Epidermal melanocyte (primary cell): Measurements from ENCODE around the gene PANK4.

ENCODE experiments used
- DNase-seq: peaks from one replicate; pipeline ENCODE4 v3.0.0; 2011; ENCODE audit warnings: low spot score; ENCODE audit not compliant: insufficient read length

Gene PANK4

GRCh38 chr1:2498648-2499047 lies 27.7 kb downstream of the PANK4 start:
- DNase-seq: no peak

DNA sequence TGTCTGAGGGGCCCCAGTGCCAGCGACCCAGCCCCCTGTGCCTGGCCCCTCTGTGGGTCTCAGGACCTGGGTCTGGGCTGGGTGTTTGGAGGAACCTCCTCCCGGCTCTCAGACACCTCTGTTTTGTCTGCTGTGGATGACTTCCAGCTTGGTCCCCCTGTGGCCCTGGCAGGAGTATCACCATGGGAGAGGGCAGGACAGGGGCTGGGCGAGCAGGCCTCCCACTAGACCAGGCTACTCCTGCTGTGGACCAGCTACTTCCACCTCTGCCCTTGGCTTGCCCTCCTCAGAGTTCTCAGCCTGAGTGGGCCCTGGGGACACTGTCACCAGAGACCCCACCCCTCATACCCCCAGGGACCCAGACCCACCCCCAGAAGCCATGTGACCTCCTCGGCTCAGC lies 28.5 kb downstream of the PANK4 start:
- no peak for DNase-seq

DNA sequence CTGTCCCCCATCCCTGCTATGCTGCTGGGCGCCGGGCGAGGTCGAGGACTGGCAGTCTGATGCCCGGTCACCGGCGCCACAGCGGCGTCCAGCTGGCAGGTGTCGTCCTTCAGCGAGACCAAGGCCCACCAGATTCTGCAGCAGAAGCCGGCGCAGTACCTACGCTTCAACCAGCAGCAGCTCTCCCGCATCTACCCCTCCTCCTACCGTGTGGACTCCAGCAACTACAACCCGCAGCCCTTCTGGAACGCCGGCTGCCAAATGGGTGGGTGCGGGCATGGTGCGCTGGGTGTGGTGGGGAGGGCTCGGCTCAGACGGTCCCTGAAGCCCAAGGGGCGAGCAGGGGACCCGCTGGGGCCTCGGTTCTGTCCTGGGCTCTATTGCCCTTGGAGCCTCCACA lies 29.6 kb downstream of the PANK4 start:
- no peak for DNase-seq

GRCh38 chr1:2496087-2496622 lies 30.2 kb downstream of the PANK4 start:
- DNase-seq: no peak

DNA sequence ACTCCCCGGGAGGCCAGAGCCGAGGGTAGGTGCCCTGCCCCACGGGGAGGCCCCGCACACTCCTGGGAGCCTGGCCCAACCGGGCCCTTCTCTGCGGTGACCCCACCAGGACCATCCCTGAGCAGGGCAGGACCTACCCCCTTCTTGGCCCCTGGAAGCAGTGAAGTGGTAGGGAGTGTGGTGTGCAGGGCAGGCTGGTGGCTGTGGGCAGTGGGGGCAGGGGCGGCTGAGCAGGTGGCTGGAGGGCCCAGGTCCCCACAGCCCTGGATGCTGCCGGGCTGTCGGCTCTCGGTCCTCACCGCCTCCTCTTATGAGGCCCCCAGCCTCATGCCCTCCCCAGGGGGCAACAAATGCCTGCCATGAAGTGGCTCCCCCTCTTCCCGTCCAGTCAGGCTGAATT lies 30.9 kb downstream of the PANK4 start:
- no peak for DNase-seq

- DNase-seq: no peak
Measured at GRCh38 chr1:2495026-2495425, 31.4 kb downstream of the PANK4 start.

DNA sequence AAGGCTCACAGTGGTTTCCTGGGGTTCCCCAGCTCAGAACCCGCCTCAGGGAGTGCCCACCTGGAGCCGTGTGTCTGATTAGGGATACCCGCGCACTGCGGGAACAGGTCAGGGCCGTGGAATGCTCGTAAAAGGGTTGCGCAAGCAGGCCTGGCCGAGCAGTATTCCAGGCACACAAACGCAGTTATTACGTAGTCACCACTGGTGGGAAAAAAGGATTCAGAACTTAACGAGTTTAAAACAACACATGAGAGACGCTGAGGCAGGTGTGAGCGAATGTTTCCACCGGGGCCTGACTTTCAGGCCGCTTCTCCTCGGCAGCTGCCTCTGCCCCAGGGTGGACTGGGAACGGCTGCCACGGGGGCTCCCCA lies 32.1 kb downstream of the PANK4 start:
- DNase-seq: no peak

DNA sequence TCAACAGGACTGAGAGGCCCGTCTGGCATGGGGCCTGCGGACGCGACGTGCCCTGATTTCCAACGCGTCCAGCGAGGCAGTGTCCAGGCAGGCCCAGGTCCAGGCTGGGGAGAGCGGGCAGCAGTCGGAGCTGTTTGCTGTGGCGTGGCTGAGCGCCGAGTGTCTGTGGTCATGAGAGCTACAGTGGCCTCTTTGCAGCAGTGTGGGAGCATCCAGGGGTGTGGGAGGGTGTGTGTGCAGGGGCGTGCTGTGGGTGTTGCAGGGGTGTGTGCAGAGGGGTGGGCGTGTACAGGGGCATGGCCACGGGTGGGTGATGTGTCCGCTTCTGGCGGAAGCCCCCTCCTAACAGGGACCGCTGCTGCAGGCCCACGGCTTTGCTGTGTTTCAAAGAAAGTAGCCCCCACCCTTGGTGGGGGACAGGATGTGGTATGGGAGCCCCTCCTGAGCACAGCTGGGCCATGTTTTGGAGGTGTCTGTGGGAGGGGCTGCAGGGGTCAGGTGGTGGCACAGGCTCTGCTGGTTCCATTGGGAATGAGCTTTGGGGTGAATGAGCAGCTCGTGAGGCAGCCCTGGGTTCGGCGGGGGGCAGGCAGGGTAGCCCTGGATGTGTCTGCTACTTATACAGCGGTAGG lies 32.6 kb downstream of the PANK4 start:
- DNase-seq: no peak

DNA sequence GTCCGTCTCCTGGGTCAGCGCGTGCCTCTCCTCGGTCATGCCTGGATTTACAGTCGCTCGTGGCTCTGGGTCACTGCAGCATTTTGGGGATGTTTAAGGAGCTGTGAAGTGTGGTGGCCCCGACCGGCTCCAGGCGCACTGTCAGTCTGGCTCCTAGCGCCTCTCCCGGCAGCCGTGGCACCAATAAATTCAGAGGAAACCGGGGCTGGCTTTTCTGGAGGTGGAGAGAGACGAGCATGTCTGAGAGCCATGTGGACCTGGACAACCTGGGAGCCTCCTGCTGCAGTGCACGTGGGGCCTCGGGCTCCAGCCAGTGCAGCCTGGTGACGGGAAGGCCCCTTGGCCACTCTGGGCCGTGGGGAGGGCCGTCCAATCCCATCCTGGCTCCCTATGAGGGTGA lies 33.2 kb downstream of the PANK4 start:
- DNase-seq: no peak

- DNase-seq: no peak
Measured at GRCh38 chr1:2492091-2492490, 34.3 kb downstream of the PANK4 start.

DNA sequence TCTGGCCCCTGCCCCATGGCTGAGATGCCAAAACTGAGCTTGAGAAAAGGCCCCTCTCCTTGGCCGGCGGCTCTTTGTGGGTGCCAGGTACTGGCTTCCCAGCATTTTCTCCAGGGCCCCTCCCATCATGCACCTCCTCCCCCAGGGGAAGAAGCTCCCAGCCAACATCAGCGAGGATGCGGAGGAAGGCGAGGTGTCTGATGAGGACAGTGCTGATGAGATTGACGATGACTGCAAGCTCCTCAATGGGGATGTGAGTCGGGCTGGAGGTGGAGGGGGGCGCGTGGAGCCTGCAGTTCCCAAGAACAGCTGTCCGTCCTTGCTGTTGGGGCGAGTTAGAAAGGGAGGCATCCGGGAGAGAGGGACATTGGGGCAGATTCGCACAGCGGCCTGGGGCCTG lies 36.8 kb downstream of the PANK4 start:
- DNase-seq: no peak

GRCh38 chr1:2488688-2489087 lies 37.7 kb downstream of the PANK4 start:
- DNase-seq: no peak

DNA sequence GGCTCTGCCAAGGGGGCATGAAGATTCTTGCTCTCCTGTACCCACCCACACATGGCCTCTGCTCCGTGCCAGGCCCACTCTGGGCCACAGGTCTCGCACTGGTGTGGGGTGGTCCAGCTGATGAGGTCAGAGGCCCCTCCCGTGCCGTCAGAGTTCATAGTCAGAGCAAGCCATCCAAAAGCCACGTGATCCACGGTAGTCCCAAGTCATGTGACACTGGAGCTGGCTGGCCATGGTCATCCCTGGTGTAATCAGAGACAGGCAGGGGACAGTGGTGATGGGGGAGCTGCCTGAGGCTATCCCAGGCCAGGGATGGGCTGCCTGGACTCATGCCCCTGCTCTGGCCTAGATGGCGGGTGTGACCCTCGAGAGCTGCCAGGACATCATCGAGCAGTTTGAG lies 39.8 kb downstream of the PANK4 start:
- no peak for DNase-seq

- DNase-seq: no peak
Measured at GRCh38 chr1:2486041-2486440, 40.4 kb downstream of the PANK4 start.

- DNase-seq: no peak
Measured at GRCh38 chr1:2483970-2484369, 42.4 kb downstream of the PANK4 start.

GRCh38 chr1:2483026-2483425 lies 43.4 kb downstream of the PANK4 start:
- DNase-seq: no peak

DNA sequence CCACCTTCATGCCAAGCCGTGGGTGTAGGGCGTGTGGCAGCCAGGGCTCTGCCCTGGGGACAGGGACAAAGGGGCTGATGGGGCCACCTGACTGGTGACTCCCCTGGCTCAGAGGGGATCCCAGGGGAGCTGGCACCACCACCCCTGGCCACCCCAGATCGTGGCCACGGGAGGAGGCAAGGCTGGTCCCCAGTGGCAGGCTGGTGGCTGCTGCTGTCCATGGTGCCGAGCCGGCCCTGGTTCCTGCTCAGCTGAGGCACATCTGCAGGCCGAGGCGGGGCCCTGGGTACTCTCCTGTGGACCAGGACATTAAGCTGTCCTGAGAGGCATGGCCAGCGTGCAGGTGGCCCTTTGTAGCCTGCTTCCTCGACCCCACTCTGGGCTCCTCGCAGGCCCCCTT lies 43.8 kb downstream of the PANK4 start:
- no peak for DNase-seq

GRCh38 chr1:2481885-2482284 lies 44.5 kb downstream of the PANK4 start:
- no peak for DNase-seq

DNA sequence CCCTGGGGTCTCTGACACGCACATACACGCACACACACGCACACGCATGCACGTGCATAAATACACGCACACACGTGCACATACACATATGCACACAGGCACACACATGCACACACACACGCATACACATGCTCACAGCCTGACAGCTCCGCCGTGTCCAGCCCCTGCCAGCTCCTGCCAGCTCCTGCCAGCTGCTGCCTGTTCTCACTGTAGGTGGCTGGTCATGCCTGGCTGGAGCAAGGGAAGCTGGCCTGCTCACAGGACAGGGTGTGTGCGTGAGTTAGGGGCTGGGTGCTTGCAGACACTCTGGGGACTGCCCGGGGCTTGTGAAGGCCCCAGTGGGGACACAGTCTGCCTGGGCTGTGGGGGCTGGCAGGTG lies 45.4 kb downstream of the PANK4 start:
- DNase-seq: no peak

- no peak for DNase-seq
Measured at GRCh38 chr1:2480236-2480985, 46.0 kb downstream of the PANK4 start.

DNA sequence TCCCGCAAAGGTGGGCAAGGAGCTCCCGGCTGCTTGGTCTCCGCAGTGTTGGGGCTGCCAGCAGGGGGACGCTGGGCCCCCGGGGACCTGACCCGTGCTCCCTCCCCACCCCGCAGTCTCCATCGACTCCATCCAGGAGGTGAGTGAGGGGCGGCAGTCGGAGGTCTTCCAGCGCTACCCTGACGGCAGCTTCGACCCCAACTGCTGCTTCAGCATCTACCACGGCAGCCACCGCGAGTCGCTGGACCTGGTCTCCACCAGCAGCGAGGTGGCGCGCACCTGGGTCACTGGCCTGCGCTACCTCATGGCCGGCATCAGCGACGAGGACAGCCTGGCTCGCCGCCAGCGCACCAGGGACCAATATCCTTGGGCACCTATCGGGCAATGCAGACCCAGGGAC lies 46.8 kb downstream of the PANK4 start:
- no peak for DNase-seq

GRCh38 chr1:2479186-2479585 lies 47.2 kb downstream of the PANK4 start:
- DNase-seq: no peak

- DNase-seq: no peak
Measured at GRCh38 chr1:2477791-2478499, 48.5 kb downstream of the PANK4 start.
